CD4-positive, alpha-beta T cell (primary cell): ENCODE results near the gene TBC1D24. TPM values are rescaled to one million over a fixed set of nuclear protein-coding genes. Genes with fewer than 3 reads are reported as not detected.

Experiments used
- ATAC-seq: fragments of 200-7000 bp; cut with Tn5 transposase; one replicate; pipeline ENCODE4 v1.10.0; 2022; ENCODE audit warnings: mild to moderate bottlenecking; ENCODE audit not compliant: poor library complexity
- CTCF ChIA-PET: fragments of 350-600 bp; sonication (Branson Sonifier 250); formaldehyde crosslinking; loops from one replicate; lab custom pipeline; 2021; ENCODE audit warnings: antibody characterized with exemption, inconsistent platforms; lab: Charles Lee
- POLR2A ChIA-PET: fragments of 350-600 bp; sonication (Branson Sonifier 250); formaldehyde crosslinking; loops from one replicate; lab custom pipeline; 2021; ENCODE audit warnings: antibody characterized with exemption, inconsistent platforms; lab: Charles Lee
- DNase-seq, 14 experiments: peaks; one replicate each; pipeline ENCODE4 v3.0.0-alpha.2; 2013 to 2020; ENCODE audit warnings: mixed read lengths in 2 of 14
- H3K27ac ChIP-seq, 2 donors: one replicate each; pipeline versions ENCODE4 v1.5.1 to v1.7.0; 2013; ENCODE audit warnings: low read length in 2 of 2, low read depth in 1 of 2, mild to moderate bottlenecking in 1 of 2
- H3K27me3 ChIP-seq, 2 experiments: 1 replicate in 1 of 2; 2 replicates in 1 of 2; pipeline versions ENCODE4 v1.6.1 to v1.7.0; 2013; ENCODE audit warnings: low read length in 2 of 2, control low read depth in 1 of 2, mild to moderate bottlenecking in 1 of 2, moderate library complexity in 1 of 2; ENCODE audit not compliant: insufficient read depth in 2 of 2, control insufficient read depth in 1 of 2
- H3K36me3 ChIP-seq: one replicate; pipeline ENCODE4 v1.6.1; 2013; ENCODE audit warnings: low read length, control low read depth; ENCODE audit not compliant: insufficient read depth
- H3K4me1 ChIP-seq: one replicate; pipeline ENCODE4 v1.6.1; 2013; ENCODE audit warnings: low read length, control low read depth; ENCODE audit not compliant: insufficient read depth
- H3K4me3 ChIP-seq: one replicate; pipeline ENCODE4 v1.5.1; 2013; ENCODE audit warnings: mild to moderate bottlenecking, low read length, moderate library complexity
- H3K9me3 ChIP-seq, 2 experiments: 1 replicate in 1 of 2; 2 replicates in 1 of 2; pipeline versions ENCODE4 v1.6.1 to v1.7.0; 2013; ENCODE audit warnings: low read length in 2 of 2, mild to moderate bottlenecking in 2 of 2, control low read depth in 1 of 2, moderate library complexity in 1 of 2; ENCODE audit not compliant: control insufficient read depth in 1 of 2, insufficient read depth in 1 of 2
- H3K27ac Mint-ChIP-seq: one replicate; pipeline ENCODE4 v1.8.0; 2020; ENCODE audit warnings: mixed read lengths
- H3K27me3 Mint-ChIP-seq: one replicate; pipeline ENCODE4 v1.8.0; 2021; ENCODE audit warnings: mixed read lengths
- H3K36me3 Mint-ChIP-seq: one replicate; pipeline ENCODE4 v1.8.0; 2021; ENCODE audit warnings: low read depth, mixed read lengths
- H3K4me1 Mint-ChIP-seq: one replicate; pipeline ENCODE4 v1.8.0; 2021; ENCODE audit warnings: low read depth, mixed read lengths
- H3K4me3 Mint-ChIP-seq: one replicate; pipeline ENCODE4 v1.8.0; 2020; ENCODE audit warnings: mild to moderate bottlenecking, mixed read lengths
- H3K9me3 Mint-ChIP-seq: one replicate; pipeline ENCODE4 v1.8.0; 2020; ENCODE audit warnings: mixed read lengths
- intact Hi-C, 2 experiments: fragments of 100-400 bp; cut with DNase I in 1 of 2; cut with micrococcal nuclease in 1 of 2; formaldehyde crosslinking; loops; one replicate each; pipeline versions ENCODE4 v1.15.1 to v1.9.0; 2023 to 2025; cut with DNase I, micrococcal nuclease
- polyA plus RNA-seq, 2 donors: library from polyadenylated mRNA; unstranded; fragments of 120-200 nt; gene quantifications; one replicate each; pipeline ENCODE4 v1.2.1, GENCODE V29; 2013
- total RNA-seq, 174 experiments: library from RNA in 2 of 174; stranded (reverse) in 2 of 174; gene quantifications; one replicate each; pipeline ENCODE4 v1.2.3 and lab custom pipeline; 2021 to 2026
- TF ChIP-seq, protein P1 (sequence below): fragments of 200-600 bp; IDR thresholded peaks from one replicate; pipeline ENCODE4 v1.8.0; 2022; ENCODE audit warnings: antibody characterized with exemption, mild to moderate bottlenecking

Gene TBC1D24
- total RNA-seq: 1 to 10 TPM; 1.2 to 2.1 TPM
- 3.0 TPM for polyA plus RNA-seq (2013, experiment 1 of 2)
- polyA plus RNA-seq (2013, experiment 2 of 2): 4.4 TPM
- total RNA-seq (lab: John Stamatoyannopoulos, UW): 2.8 to 50.0 (median 15.3) reads per million in 172 experiments

- Mint-ChIP-seq H3K36me3 (no peaks in the 10 kb centered on the region), H3K4me1 (peaks cover 13% of the 10 kb centered on the region), H3K27me3 (peaks cover 16% of the 10 kb centered on the region), H3K27ac (no peak within 1 kb of the TSS), H3K4me3 (peak within 1 kb of the TSS; percentile 84), H3K9me3 (no peaks in the 10 kb centered on the region)
- ChIA-PET POLR2A (interaction anchor here (0.8 to 1.6 kb wide), 7 partner anchors 13 to 134 kb away, joined by 3 to 9 read pairs (median 4); partner anchors contain the start of genes ABCA3, AMDHD2, CCNF and TEDC2), CTCF (interaction anchor here (0.7 to 1.4 kb wide), 2 partner anchors 12 to 26 kb away, joined by 3 to 5 read pairs; no protein-coding TSS in a partner anchor)
- peaks cover 37% of the 10 kb centered on the region for H3K4me1 ChIP-seq
- H3K4me3 ChIP-seq: peak within 1 kb of the TSS; percentile 60
- TF ChIP-seq, protein P1, sequence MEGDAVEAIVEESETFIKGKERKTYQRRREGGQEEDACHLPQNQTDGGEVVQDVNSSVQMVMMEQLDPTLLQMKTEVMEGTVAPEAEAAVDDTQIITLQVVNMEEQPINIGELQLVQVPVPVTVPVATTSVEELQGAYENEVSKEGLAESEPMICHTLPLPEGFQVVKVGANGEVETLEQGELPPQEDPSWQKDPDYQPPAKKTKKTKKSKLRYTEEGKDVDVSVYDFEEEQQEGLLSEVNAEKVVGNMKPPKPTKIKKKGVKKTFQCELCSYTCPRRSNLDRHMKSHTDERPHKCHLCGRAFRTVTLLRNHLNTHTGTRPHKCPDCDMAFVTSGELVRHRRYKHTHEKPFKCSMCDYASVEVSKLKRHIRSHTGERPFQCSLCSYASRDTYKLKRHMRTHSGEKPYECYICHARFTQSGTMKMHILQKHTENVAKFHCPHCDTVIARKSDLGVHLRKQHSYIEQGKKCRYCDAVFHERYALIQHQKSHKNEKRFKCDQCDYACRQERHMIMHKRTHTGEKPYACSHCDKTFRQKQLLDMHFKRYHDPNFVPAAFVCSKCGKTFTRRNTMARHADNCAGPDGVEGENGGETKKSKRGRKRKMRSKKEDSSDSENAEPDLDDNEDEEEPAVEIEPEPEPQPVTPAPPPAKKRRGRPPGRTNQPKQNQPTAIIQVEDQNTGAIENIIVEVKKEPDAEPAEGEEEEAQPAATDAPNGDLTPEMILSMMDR: no peak
- peaks cover 0 to 11% of the 10 kb centered on the region in 2 experiments for H3K9me3 ChIP-seq
- ATAC-seq (peak; percentile 48), DNase-seq (peak; percentile 50 to 87 (median 70))
- no peak within 1 kb of the TSS for H3K27ac ChIP-seq
- H3K36me3 ChIP-seq: no peaks in the 10 kb centered on the region
- intact Hi-C loops: loop anchor here in 1 of 2 experiments (2.0 to 5.0 kb wide), 2 partner anchors 43 to 56 kb away; partner anchors contain the start of gene CEMP1
- peaks cover 26 to 34% of the 10 kb centered on the region in 2 experiments for H3K27me3 ChIP-seq
These were observed at the start of gene TBC1D24 for GRCh38 chr16:2474877-2475412. TBC1D24 (plus strand) TSS chr16:2475127; CDS start chr16:2496149, 21,022 bp downstream.

DNA sequence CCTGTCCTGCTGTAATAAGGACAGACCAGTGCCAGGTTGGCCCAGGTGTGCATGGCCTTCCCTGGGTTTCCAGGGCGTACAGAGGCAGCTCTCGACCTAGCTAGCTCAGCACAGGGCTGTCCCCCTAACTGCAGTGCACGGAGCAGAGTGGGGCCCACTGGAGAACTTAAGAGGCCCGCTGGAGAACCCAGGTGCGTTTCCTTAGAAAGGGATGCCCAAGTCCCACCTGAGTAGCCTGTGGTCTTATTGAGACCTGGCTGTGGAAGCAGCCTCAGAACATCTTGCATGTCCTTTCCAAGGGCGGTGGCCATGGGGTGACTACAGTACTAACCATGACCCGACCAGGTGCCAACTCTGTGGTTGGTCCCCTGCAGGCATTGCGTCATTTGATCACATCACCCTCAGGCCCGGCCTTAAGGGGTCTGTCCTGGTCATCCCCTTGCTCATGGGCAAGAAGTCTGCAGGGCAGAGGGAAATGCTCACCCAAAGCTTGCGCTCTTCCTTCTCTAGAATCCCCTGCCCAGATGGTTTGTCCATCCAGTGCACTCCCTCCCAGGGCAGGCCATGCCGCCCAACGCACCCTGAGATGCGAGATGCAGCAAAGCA is 49.0 kb upstream of the TBC1D24 start:
- Mint-ChIP-seq H3K4me3 (peak overlapping the region; percentile 56), H3K9me3 (no peaks in the 10 kb centered on the region), H3K27ac (no peak overlapping the region), H3K27me3 (no peaks in the 10 kb centered on the region), H3K36me3 (peaks cover 4% of the 10 kb centered on the region), H3K4me1 (peaks cover 24% of the 10 kb centered on the region)
- ChIA-PET CTCF (no interaction called here), POLR2A (no interaction called here)
- TF ChIP-seq, protein P1: no peak
- intact Hi-C loops: loop anchor here in 1 of 2 experiments (2.0 to 5.0 kb wide), 4 partner anchors 61 to 229 kb away; partner anchors contain the start of genes CASKIN1 and CEMP1
- ATAC-seq (no peak), DNase-seq (no peak)
- no peak overlapping the region for H3K27ac ChIP-seq
- H3K4me1 ChIP-seq: peaks cover 24% of the 10 kb centered on the region
- H3K36me3 ChIP-seq: no peaks in the 10 kb centered on the region
- H3K9me3 ChIP-seq: no peaks in the 10 kb centered on the region
- no peak overlapping the region for H3K4me3 ChIP-seq
- H3K27me3 ChIP-seq: no peaks in the 10 kb centered on the region

GRCh38 chr16:2426941-2427361 is 48.0 kb upstream of the TBC1D24 start:
- H3K27ac ChIP-seq: no peak overlapping the region
- intact Hi-C loops: loop anchor here in 1 of 2 experiments (2.0 to 5.0 kb wide), 4 partner anchors 60 to 230 kb away; partner anchors contain the start of genes CASKIN1 and CEMP1
- Mint-ChIP-seq H3K4me3 (peak overlapping the region; percentile 45), H3K9me3 (no peaks in the 10 kb centered on the region), H3K27me3 (no peaks in the 10 kb centered on the region), H3K36me3 (peaks cover 4% of the 10 kb centered on the region), H3K4me1 (peaks cover 25% of the 10 kb centered on the region), H3K27ac (no peak overlapping the region)
- H3K9me3 ChIP-seq: no peaks in the 10 kb centered on the region
- H3K4me3 ChIP-seq: no peak overlapping the region
- no peak for DNase-seq
- H3K36me3 ChIP-seq: no peaks in the 10 kb centered on the region
- peaks cover 24% of the 10 kb centered on the region for H3K4me1 ChIP-seq
- ChIA-PET CTCF (no interaction called here), POLR2A (no interaction called here)
- TF ChIP-seq, protein P1: no peak
- ATAC-seq: no peak
- no peaks in the 10 kb centered on the region for H3K27me3 ChIP-seq
